Measurements from ENCODE around the gene MUL1. TPM values are rescaled to one million over a fixed set of nuclear protein-coding genes. Genes with fewer than 3 reads are reported as not detected.

The MUL1 gene
- total RNA-seq, 5 donors from 2014 or later (not counting 1 experiment from before 2014, with no cell fraction given): 18.0 to 21.4 (median 20.8) TPM

DNA sequence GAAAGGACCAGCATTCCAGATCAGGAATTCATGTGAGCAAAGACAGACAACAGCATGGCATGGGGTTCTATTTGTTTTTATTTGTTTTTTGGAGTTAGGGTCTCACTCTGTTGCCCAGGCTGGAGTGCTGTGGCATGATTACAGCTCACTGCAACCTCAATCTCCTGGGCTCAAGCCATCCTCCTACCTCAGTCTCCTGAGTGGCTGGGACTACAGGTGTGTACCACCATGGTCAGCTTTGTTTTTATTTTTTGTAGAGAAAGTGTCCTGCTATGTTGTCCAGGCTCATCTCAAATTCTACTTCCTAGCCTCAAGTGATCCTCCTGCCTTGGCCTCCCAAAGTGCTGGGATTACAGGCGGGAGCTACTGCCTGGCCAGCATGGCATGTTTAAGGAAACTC, 12.3 kb downstream of the MUL1 start:
- Mint-ChIP-seq H3K27ac (peak overlapping the region in 1 of 2 donors; percentile 39), H3K4me3 (no peak overlapping the region), H3K9me3 (no peaks in the 10 kb centered on the region), H3K36me3 (peaks cover 15% of the 10 kb centered on the region), H3K27me3 (no peaks in the 10 kb centered on the region), H3K4me1 (peaks cover 0 to 18% (median 15%) of the 10 kb centered on the region in 3 donors)
- whole genome bisulfite sequencing (ENCODE audit: insufficient coverage): 75% methylated on average over 1 of the region's 1 CpG
- no peaks in the 10 kb centered on the region for H3K9me3 ChIP-seq
- H3K27ac ChIP-seq (ENCODE audit: low read length): no peak overlapping the region
- no peak overlapping the region for H3K4me3 ChIP-seq (ENCODE audit: control insufficient read depth in 1 of 2, extremely low read depth in 1 of 2, low read length in 1 of 2)
- CTCF ChIA-PET: interaction anchor here in 1 of 2 donors (0.6 kb wide), 1 partner anchor 447 kb away, joined by 3 read pairs; no protein-coding TSS in a partner anchor
- peaks cover 16 to 26% of the 10 kb centered on the region in 2 donors for H3K36me3 ChIP-seq (ENCODE audit: control insufficient read depth in 2 of 2, extremely low read depth in 1 of 2, insufficient read depth in 1 of 2, low read length in 1 of 2)
- peaks cover 0 to 9% of the 10 kb centered on the region in 2 experiments for H3K27me3 ChIP-seq (replicated peaks in 1 of 2; ENCODE audit: control insufficient read depth in 2 of 2, extremely low read depth in 1 of 2, insufficient read depth in 2 of 2, low read length in 1 of 2)
- POLR2A ChIA-PET: no interaction called here
- H3K4me1 ChIP-seq (ENCODE audit: control insufficient read depth in 1 of 2, extremely low read depth in 1 of 2, insufficient read depth in 2 of 2, low read length in 2 of 2): peaks cover 0 to 9% of the 10 kb centered on the region in 2 experiments
- no peak for DNase-seq
- ATAC-seq (replicated peaks in 1 of 4): no peak

DNA sequence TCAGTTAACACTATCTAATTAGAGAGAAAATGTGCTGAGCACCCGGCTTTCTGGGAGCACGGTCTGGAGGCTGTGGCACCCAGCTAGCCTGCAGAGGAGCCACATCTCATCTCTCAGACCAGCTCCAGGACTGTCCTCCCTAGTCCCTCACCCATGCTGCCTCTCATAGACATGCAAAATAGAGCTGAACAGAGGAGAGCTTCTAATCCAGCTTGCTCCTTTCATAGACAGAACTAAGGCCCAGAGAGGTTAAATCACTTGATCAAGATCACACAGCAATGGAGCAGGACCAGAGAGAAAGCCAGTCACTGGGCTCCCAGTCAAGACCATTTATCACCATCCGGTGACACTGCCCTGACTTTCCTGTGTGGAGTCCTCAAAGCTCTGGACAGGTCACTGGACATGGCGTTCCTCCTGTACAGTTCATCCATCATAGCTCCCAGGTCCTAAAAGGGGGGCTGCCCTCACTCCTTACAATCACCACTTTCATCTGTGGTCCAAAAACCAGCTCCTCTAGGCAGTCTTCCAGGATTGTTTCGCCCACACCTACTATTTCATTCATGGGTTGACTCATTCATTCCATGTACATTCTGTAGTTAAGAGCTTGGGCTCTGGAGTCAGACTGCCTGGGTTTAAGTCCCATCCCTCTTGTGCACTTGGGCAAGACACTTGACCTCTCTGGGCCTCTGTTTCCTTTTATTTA, 13.2 kb downstream of the MUL1 start:
- Mint-ChIP-seq H3K36me3 (peaks cover 9% of the 10 kb centered on the region), H3K4me1 (peaks cover 0 to 18% (median 15%) of the 10 kb centered on the region in 3 donors), H3K4me3 (no peak overlapping the region), H3K27me3 (peaks cover 0 to 2% of the 10 kb centered on the region in 2 donors), H3K27ac (no peak overlapping the region), H3K9me3 (no peaks in the 10 kb centered on the region)
- ATAC-seq (replicated peaks in 1 of 4) (no peak), DNase-seq (no peak)
- no peak overlapping the region for H3K4me3 ChIP-seq (ENCODE audit: control insufficient read depth in 1 of 2, extremely low read depth in 1 of 2, low read length in 1 of 2)
- H3K27ac ChIP-seq (ENCODE audit: low read length): no peak overlapping the region
- H3K36me3 ChIP-seq (ENCODE audit: control insufficient read depth in 2 of 2, extremely low read depth in 1 of 2, insufficient read depth in 1 of 2, low read length in 1 of 2): peaks cover 7 to 18% of the 10 kb centered on the region in 2 donors
- peaks cover 0 to 9% of the 10 kb centered on the region in 2 experiments for H3K4me1 ChIP-seq (ENCODE audit: control insufficient read depth in 1 of 2, extremely low read depth in 1 of 2, insufficient read depth in 2 of 2, low read length in 2 of 2)
- H3K27me3 ChIP-seq (replicated peaks in 1 of 2; ENCODE audit: control insufficient read depth in 2 of 2, extremely low read depth in 1 of 2, insufficient read depth in 2 of 2, low read length in 1 of 2): peaks cover 0 to 13% of the 10 kb centered on the region in 2 experiments
- no peaks in the 10 kb centered on the region for H3K9me3 ChIP-seq
- CTCF ChIA-PET: interaction anchor here (0.5 to 1.4 kb wide), 10 partner anchors 8 to 1455 kb away, joined by 3 to 7 read pairs (median 3); no protein-coding TSS in a partner anchor
- POLR2A ChIA-PET: no interaction called here
- WGBS (ENCODE audit: insufficient coverage): 85% methylated on average over 3 of the region's 5 CpGs

DNA sequence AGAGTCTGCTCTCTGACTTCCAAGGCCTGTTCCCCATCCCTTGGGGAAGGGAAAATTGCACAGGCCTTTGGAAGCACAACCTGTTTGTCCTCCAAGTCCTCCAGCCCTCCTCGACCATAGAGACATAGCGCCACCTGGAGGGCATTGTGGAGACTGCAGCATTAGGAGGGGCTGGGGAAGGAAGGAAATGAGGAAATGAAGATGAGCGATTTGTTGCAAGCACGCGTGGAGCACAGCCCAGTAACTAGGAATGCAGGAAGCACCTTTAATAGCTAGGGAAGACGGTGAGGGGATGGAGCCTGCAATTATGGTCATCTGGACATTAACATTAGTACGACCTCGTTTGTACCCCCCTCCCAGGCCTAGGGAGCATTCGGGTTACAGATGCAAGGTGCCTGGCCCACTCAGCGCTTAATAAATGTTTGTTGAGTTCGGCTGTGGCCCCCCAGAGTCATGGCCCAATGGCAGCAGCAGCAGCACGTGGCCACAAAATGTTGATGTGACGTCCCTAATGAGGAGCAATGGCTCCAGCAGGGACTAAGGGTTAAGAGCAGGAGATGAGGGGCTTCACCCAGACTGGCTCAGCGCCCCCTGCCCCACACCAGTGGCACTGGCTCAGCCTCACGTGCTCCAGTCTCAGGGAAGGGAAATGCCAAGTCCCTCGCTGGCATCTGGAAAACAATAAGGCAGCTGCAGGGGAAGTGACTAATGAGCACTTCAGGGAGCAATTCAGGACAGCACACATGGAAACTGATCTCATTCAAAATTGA, 13.9 kb downstream of the MUL1 start:
- H3K9me3 ChIP-seq: no peaks in the 10 kb centered on the region
- H3K4me3 ChIP-seq (ENCODE audit: control insufficient read depth in 1 of 2, extremely low read depth in 1 of 2, low read length in 1 of 2): peak overlapping the region in 1 of 2 donors; percentile 13
- 13% methylated on average over 11 of the region's 16 CpGs for WGBS (ENCODE audit: insufficient coverage)
- ChIA-PET POLR2A (no interaction called here), CTCF (interaction anchor here (0.5 to 1.4 kb wide), 9 partner anchors 9 to 600 kb away, joined by 3 to 5 read pairs (median 3); no protein-coding TSS in a partner anchor)
- Mint-ChIP-seq H3K9me3 (no peaks in the 10 kb centered on the region), H3K27me3 (peaks cover 0 to 4% of the 10 kb centered on the region in 2 donors), H3K27ac (no peak overlapping the region), H3K4me3 (no peak overlapping the region), H3K36me3 (peaks cover 5% of the 10 kb centered on the region), H3K4me1 (peaks cover 0 to 18% (median 15%) of the 10 kb centered on the region in 3 donors)
- no peak overlapping the region for H3K27ac ChIP-seq (ENCODE audit: low read length)
- H3K4me1 ChIP-seq (ENCODE audit: control insufficient read depth in 1 of 2, extremely low read depth in 1 of 2, insufficient read depth in 2 of 2, low read length in 2 of 2): peaks cover 0 to 9% of the 10 kb centered on the region in 2 experiments
- H3K36me3 ChIP-seq (ENCODE audit: control insufficient read depth in 2 of 2, extremely low read depth in 1 of 2, insufficient read depth in 1 of 2, low read length in 1 of 2): peaks cover 5 to 10% of the 10 kb centered on the region in 2 donors
- ATAC-seq (replicated peaks in 1 of 4) (peak; percentile 80 to 83 (median 82)), DNase-seq (peak; percentile 51 to 90 (median 75))
- peaks cover 0 to 13% of the 10 kb centered on the region in 2 experiments for H3K27me3 ChIP-seq (replicated peaks in 1 of 2; ENCODE audit: control insufficient read depth in 2 of 2, extremely low read depth in 1 of 2, insufficient read depth in 2 of 2, low read length in 1 of 2)

DNA sequence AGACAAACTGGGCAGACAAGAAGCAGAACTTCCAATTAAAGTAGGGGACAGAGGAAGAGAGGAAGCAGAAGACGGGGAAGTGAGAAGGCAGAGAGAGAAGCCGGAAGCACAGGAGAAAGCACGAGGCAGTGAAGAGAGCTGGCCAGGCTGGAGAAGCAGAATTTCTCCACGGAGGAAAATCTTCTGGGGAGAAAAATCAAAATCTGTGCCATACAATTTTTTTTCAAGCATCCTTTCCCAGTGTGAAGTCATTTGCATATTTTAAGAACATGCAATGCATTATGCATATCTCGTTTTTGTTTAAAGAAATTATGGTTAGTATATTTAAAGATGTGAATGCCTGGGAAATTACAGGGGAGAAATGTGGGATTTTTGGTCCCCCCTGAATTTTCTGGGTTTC, 14.6 kb downstream of the MUL1 start:
- peaks cover 0 to 18% (median 15%) of the 10 kb centered on the region in 3 donors for H3K4me1 Mint-ChIP-seq
- H3K9me3 ChIP-seq: no peaks in the 10 kb centered on the region
- WGBS (ENCODE audit: insufficient coverage): 50% methylated on average over 3 of the region's 5 CpGs
- peaks cover 0 to 9% of the 10 kb centered on the region in 2 experiments for H3K4me1 ChIP-seq (ENCODE audit: control insufficient read depth in 1 of 2, extremely low read depth in 1 of 2, insufficient read depth in 2 of 2, low read length in 2 of 2)
- DNase-seq (no peak), ATAC-seq (replicated peaks in 1 of 4) (no peak)
- H3K4me3 ChIP-seq (ENCODE audit: control insufficient read depth in 1 of 2, extremely low read depth in 1 of 2, low read length in 1 of 2): no peak overlapping the region
- POLR2A ChIA-PET: no interaction called here
- no peak overlapping the region for H3K27ac Mint-ChIP-seq
- H3K9me3 Mint-ChIP-seq: no peaks in the 10 kb centered on the region
- H3K27me3 ChIP-seq (replicated peaks in 1 of 2; ENCODE audit: control insufficient read depth in 2 of 2, extremely low read depth in 1 of 2, insufficient read depth in 2 of 2, low read length in 1 of 2): peaks cover 5 to 14% of the 10 kb centered on the region in 2 experiments
- H3K4me3 Mint-ChIP-seq: no peak overlapping the region
- H3K36me3 ChIP-seq (ENCODE audit: control insufficient read depth in 2 of 2, extremely low read depth in 1 of 2, insufficient read depth in 1 of 2, low read length in 1 of 2): peaks cover 3 to 5% of the 10 kb centered on the region in 2 donors
- CTCF ChIA-PET: interaction anchor here in 1 of 2 donors (0.6 to 1.4 kb wide), 3 partner anchors 10 to 600 kb away, joined by 3 to 5 read pairs (median 3); no protein-coding TSS in a partner anchor
- no peaks in the 10 kb centered on the region for H3K36me3 Mint-ChIP-seq
- H3K27me3 Mint-ChIP-seq: peaks cover 0 to 4% of the 10 kb centered on the region in 2 donors
- no peak overlapping the region for H3K27ac ChIP-seq (ENCODE audit: low read length)

DNA sequence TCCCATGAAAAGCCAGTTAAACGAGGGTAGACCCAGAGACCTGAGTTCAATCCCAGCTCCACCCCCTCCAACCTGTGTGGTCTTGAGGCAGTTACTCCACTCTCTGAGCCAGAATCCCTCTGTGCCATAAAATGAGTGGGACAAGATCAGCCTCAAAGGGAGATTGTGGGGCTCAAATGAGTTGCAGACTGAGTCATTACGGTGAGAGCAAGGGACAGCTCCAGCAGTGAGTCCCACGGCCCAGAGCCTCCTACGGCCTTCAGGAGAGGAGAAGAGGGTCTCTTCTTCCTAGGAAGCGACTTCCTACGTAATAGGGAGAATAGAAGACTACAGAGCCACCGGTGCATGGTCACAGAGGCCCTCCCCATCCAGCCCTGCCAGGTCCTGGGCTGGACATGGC, 15.2 kb downstream of the MUL1 start:
- Histone ChIP-seq H3K27ac (ENCODE audit: low read length) (no peak overlapping the region), H3K36me3 (ENCODE audit: control insufficient read depth in 2 of 2, extremely low read depth in 1 of 2, insufficient read depth in 1 of 2, low read length in 1 of 2) (peaks cover 0 to 5% of the 10 kb centered on the region in 2 donors), H3K9me3 (no peaks in the 10 kb centered on the region), H3K27me3 (replicated peaks in 1 of 2; ENCODE audit: control insufficient read depth in 2 of 2, extremely low read depth in 1 of 2, insufficient read depth in 2 of 2, low read length in 1 of 2) (peaks cover 6 to 17% of the 10 kb centered on the region in 2 experiments), H3K4me3 (ENCODE audit: control insufficient read depth in 1 of 2, extremely low read depth in 1 of 2, low read length in 1 of 2) (no peak overlapping the region), H3K4me1 (ENCODE audit: control insufficient read depth in 1 of 2, extremely low read depth in 1 of 2, insufficient read depth in 2 of 2, low read length in 2 of 2) (peaks cover 0 to 9% of the 10 kb centered on the region in 2 experiments)
- Mint-ChIP-seq H3K27me3 (peaks cover 3 to 9% of the 10 kb centered on the region in 2 donors), H3K4me3 (peak overlapping the region in 1 of 3 donors; percentile 40), H3K9me3 (no peaks in the 10 kb centered on the region), H3K4me1 (peaks cover 0 to 18% (median 15%) of the 10 kb centered on the region in 3 donors), H3K27ac (no peak overlapping the region), H3K36me3 (no peaks in the 10 kb centered on the region)
- ATAC-seq (replicated peaks in 1 of 4) (no peak), DNase-seq (no peak)
- WGBS (ENCODE audit: insufficient coverage): 69% methylated on average over 2 of the region's 7 CpGs
- ChIA-PET POLR2A (interaction anchor here in 1 of 2 donors (0.6 kb wide), 1 partner anchor 280 kb away, joined by 6 read pairs; no protein-coding TSS in a partner anchor), CTCF (interaction anchor here in 1 of 2 donors (0.6 kb wide), 1 partner anchor 49 kb away, joined by 3 read pairs; no protein-coding TSS in a partner anchor)

DNA sequence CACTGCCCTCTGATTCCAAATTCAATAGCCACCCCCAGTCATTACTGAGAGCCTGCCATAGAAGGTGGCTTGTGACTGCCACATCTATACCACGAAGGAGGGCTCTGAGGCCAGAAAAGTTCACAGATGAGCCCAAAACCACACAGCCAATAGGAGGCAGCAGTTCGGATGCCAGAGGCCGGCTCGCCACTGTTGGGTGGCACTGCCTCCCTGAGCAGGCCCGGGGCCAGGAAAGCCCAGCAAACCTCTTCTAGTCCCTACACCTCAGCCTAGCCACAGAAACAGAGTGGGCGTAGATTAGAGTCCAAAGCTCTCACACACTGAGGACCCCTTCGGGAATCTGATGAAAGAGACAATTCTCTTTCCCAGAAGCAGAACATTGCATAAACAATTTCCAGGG, 16.1 kb downstream of the MUL1 start:
- H3K4me3 Mint-ChIP-seq: no peak overlapping the region
- H3K4me1 Mint-ChIP-seq: peaks cover 7 to 20% (median 19%) of the 10 kb centered on the region in 3 donors
- H3K27ac Mint-ChIP-seq: no peak overlapping the region
- POLR2A ChIA-PET: no interaction called here
- Histone ChIP-seq H3K27me3 (replicated peaks in 1 of 2; ENCODE audit: control insufficient read depth in 2 of 2, extremely low read depth in 1 of 2, insufficient read depth in 2 of 2, low read length in 1 of 2) (peaks cover 10 to 24% of the 10 kb centered on the region in 2 experiments), H3K4me1 (ENCODE audit: control insufficient read depth in 1 of 2, extremely low read depth in 1 of 2, insufficient read depth in 2 of 2, low read length in 2 of 2) (peaks cover 0 to 14% of the 10 kb centered on the region in 2 experiments), H3K4me3 (ENCODE audit: control insufficient read depth in 1 of 2, extremely low read depth in 1 of 2, low read length in 1 of 2) (no peak overlapping the region), H3K9me3 (no peaks in the 10 kb centered on the region), H3K27ac (ENCODE audit: low read length) (no peak overlapping the region), H3K36me3 (ENCODE audit: control insufficient read depth in 2 of 2, extremely low read depth in 1 of 2, insufficient read depth in 1 of 2, low read length in 1 of 2) (peaks cover 0 to 3% of the 10 kb centered on the region in 2 donors)
- H3K36me3 Mint-ChIP-seq: no peaks in the 10 kb centered on the region
- CTCF ChIA-PET: no interaction called here
- DNase-seq (no peak), ATAC-seq (replicated peaks in 1 of 4) (no peak)
- 16% methylated on average over 2 of the region's 7 CpGs for WGBS (ENCODE audit: insufficient coverage)
- H3K27me3 Mint-ChIP-seq: peaks cover 9 to 15% of the 10 kb centered on the region in 2 donors
- H3K9me3 Mint-ChIP-seq: no peaks in the 10 kb centered on the region
